HG02840 (cell line): ENCODE results near the gene TMEM47.

Source experiments
- ATAC-seq: cut with Tn5 transposase; IDR thresholded peaks from one replicate; pipeline ENCODE4 v1.9.1; 2021; ENCODE audit warnings: mild to moderate bottlenecking, moderate library complexity, moderate number of reproducible peaks; ENCODE audit not compliant: unreplicated experiment, low FRiP score

TMEM47 gene

DNA sequence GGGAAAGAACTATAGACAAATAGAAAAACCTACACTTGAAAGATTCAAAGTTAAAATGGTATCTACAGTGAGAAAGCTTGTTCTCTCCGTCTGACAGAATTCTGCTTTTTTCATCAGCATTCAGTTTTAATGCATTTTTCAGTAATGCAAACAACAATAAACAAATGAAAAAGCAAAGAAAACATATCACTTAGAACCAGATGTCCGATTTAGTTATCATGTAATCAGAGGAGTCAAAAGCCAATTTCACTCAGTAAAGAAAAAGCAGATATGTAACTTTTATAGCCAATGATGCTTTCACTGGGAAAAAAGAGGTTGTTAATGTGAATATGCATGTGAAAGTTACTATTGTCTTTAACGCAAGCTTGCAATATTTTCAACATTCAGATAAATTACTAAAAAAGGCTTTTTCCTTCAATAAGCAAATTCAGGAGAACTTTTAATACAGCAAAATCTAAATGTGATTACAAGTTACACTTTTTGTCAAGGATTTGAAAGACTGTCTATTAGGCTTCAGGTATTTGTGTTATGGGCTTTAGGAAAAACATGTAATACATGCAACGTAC lies 70.7 kb downstream of the TMEM47 start:
- ATAC-seq = no peak

GRCh38 chrX:34585561-34585960 lies 71.5 kb downstream of the TMEM47 start:
- no peak for ATAC-seq

DNA sequence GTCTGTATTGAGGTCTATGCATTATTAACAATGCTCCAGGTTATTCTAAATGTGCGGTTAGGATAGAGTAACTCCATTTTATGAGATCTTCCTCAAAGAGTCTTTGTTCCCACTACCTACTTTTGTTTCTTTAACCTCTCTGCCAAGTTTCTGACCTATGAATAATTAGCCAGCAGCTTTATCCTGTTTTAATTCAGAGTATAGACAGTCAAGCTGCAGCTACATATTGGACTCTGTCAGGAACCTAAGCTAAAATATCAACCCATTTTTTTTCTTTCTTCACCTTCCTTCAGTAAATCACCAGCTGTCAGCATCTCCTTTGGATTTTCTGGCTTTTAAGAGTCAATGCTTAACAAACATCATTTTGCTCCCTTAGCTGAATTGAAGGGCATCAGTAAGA lies 72.3 kb downstream of the TMEM47 start:
- no peak for ATAC-seq

DNA sequence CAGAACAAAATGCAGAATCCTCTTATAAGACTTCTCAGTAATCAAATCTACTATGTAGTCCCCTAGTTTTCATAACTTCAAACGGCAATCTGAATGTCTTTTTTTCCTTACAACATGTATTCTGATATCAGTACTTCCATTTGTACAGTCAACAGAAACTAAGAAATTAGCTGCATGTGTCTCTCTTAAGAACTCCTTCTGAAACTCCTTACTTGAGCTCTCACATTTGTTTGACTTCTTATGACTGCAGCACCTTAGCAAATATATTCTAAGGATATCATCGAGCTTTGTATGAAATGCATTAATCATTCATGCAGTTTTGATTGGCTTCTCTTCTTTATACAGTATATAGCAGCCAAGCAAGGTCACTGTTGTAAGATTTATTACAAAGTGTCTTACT lies 77.0 kb downstream of the TMEM47 start:
- no peak for ATAC-seq

GRCh38 chrX:34578237-34578636 lies 78.8 kb downstream of the TMEM47 start:
- no peak for ATAC-seq
